GM19035 (cell line): ENCODE results near the gene STK4.

Source experiments
- ATAC-seq: cut with Tn5 transposase; IDR thresholded peaks from one replicate; pipeline ENCODE4 v1.9.1; 2021; ENCODE audit not compliant: unreplicated experiment

The STK4 gene

DNA sequence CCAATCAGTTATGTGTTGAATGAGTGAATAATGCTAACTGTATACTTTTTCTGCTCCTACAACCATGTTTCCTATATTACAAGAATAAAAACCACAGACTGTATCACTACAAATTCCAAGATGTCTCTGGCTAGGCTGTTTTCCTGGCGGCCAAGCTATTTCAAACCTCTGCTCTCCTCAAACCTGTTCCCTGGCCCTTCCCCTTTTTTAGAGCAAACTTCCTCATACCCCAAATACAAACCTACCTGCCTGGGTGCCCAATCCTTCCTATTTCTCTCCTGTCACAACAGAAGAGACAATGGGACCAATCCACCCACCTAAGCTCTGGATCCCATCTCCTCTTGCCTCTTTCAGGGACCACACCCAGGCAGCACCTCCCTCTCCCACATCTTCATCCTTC is 13.6 kb upstream of the STK4 start:
- ATAC-seq: no peak

DNA sequence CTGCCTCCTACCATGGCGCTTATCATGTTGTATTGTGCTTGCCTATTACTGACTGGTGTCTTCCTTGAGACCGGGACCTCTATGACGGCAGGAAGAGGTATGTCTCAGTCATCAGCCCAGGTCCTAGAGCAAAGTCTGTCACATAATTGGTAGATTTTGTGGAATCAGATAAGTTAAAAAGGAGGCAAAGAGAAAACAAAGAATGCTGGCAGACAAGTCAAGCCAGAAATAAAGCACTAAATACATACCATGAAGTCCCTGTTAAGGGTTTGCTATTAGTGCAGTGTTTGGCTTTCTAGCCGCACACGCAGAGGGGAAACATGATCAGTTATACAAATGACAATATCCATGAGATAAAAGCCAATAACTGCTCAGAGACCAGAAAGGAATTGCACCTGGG is 12.1 kb upstream of the STK4 start:
- ATAC-seq: no peak

DNA sequence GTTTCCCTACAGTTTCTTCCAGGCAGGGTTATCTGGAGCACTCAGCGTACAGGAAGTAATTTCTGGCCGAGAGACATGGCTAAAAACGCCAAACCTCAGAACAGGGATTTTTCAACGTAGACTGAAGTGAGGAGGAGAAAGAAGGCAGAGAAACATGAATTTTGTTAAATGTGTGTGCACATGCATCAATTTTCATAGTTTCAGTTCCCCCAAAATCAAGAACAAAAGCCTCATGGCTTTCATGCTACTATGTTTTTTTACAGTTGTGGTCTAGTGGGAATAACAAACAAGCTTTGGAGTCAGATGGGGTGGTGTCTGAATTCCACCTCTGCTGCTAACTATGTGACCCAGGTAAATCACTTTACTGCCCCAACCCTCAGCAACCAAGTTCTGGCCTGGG is 11.0 kb upstream of the STK4 start:
- ATAC-seq: no peak

DNA sequence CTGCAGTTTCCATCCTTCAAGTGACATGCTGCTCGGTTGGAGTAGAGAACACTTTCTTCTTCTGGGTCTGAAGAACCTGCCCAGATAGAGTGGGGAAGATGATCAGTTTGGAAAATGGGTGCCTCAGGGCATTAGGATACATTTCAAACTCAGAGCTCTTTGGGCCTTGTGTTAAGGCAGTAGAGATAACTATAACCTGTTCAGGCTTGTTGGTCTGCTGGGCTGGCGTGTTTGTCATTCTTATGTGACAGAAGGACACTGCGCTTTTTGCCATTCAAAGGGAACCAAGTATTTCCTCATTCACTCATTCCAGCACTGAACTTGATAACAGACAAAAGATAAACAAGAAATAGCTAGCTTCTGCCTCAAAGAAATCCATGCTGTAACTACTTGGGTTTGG is 9.9 kb upstream of the STK4 start:
- no peak for ATAC-seq

DNA sequence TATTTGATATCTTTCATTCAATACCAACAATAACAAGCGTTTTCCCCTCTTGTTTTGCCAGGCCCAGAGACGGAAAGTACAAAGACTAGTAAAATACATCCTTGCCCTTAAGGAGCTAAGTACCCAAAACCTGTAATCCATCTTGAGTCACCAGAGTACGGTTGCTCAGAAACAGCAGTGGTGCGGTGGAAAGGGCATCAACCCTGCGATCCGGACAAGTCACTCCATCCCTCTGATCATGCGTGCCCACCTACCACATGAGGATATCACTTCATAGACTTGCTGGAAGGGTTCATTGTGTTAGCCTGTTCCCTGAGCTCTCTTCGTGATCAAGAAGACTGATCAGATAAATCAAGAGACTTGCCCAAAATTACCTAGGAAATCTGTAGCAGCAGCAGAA is 8.0 kb upstream of the STK4 start:
- ATAC-seq: no peak

DNA sequence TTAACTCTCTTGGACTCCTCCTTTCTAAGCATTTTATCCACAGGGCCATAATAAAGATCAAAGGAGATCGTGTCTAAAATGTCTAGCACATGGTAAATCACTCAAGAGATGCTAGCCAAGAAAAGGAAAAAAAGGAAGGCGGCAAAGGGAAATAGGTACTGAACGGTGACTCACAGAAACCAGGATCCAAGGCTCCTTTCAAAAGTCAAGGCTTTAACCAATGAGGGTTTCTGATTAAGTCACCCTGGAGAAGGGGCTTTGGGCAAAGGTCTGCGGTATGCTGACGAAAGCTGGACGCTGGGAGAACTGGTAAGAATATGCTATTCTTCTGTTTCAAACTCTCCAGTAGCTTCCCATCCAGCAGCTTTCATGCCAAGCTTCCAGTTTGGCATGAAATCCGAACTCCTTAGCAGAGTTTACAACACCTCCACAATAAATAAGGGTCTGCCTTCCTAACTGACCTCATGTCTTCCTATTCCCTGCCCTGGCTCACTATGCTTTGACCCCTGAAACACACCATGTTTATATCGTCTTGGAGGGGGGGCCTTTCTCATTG is 7.2 kb upstream of the STK4 start:
- ATAC-seq: peak; percentile 8

DNA sequence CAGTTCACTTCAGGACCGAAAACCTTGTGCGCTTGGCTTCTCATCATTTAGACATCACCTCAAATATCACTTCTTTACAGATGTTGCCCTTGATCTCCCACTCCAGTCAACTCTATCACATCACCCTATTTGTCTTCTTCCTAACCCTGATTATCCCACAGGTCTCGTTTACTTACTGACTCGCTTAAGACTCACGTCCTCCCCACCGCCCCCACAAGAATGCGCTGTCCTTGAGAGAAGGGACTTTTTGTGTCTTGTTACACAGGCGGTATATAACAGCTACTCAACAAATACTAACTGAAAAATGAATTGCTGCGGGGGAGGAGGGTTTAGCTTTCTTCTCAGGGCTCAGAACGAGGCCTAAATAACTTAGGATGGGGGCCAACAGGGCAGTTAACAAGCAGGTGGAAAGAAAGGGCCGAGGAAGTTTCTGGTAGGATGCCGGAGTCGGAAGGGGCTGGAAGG is 6.6 kb upstream of the STK4 start:
- ATAC-seq: peak; percentile 26

DNA sequence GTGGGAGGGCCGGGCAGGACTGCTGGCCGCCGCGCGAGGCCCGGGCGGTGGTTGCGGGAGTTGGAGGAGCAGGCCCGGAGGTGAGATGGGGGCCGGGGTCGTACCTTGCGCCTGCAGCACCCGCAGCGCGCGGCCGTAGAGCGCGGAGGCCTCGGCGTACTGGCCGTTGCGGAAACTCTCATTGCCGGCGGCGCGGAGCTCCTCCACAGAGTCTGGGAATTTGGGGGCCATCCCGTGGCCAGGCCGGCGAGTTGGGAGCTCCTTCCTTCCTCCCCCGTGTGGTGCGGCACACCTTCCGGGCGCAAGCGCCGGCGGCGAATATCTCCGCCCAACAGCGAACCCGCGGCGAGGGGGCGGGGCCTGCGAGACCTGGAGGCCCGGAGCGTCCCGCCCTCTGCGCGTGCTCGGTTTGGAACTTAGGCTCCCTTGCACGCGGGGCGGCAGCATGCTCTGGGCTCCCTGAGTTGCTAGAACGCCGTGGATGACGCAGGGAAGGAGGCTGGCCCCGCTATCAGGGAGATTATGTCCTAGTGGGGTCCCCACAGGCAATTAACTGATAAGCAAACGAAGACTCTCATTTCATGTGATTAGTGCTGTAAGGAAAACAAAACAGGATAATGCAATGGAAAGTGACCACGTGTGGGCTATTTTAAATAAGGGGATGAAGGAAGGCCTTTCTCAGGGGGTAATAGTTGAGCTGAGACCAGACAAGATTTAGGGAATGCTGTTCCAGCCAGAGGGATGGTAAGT is 6.0 kb upstream of the STK4 start, which contains the start of gene TOMM34:
TSS of gene TOMM34 (minus strand) at position 295 of the 750 bp plus-strand sequence. CDS start at position 231, 64 bp downstream.
- ATAC-seq: peak; percentile 79

DNA sequence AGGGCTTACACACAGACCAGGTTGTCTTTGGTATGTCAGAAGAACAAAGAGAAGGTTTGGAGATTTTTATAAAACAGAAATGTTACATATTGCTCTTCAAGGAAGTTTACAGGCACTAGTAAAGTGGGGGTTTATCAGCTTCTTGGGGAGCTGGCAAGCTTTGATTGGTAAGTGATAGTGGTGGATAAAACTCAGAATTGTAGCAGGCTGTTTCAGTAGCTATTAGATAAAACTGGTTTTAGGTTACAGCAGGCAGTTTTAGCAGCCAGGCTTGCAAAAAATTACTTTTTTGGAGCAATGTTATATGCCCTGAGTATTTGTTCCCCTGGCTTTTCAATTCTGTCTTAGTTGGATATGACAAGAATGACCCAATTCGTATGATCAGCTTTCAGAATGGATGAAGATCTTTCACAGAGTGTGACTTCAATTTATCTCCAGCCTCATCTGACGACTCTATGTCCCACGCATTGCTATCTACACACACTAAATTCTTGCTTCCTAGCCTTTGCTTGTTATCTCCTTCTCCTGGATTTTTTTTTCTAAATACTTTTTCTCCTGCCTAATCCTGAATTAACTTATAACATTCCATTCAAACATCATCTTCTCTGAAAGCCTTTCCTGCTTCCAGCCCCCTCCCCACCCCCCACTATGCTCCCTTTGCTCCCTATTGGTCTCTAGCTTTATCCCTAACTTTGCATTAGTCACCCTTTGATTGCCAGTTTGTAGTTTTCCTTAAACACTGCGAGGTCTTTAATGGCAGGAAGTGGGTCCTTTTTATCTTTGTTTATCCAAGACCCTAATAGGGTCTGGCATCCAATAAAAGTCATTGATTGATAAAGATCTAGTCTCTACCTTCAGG is 5.1 kb upstream of the STK4 start:
- no peak for ATAC-seq

DNA sequence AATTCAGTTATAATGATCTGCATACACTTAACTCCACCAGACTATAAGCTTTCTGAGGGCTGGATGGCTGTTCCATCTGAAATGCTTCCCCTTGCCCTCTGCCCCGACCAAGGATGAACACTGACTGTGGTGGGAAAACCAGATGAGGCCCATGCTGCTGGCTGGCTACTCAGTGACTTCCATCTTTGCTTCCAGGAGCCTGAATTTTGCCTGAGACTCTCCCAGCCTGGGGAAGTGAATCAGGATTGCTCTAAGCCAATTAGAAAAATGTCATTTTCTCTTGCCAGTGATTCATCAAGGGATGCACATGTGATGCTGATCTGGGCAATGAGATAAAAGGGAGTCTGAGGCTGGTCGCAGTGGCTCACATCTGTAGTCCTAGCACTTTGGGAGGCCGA is 4.4 kb upstream of the STK4 start:
- no peak for ATAC-seq

DNA sequence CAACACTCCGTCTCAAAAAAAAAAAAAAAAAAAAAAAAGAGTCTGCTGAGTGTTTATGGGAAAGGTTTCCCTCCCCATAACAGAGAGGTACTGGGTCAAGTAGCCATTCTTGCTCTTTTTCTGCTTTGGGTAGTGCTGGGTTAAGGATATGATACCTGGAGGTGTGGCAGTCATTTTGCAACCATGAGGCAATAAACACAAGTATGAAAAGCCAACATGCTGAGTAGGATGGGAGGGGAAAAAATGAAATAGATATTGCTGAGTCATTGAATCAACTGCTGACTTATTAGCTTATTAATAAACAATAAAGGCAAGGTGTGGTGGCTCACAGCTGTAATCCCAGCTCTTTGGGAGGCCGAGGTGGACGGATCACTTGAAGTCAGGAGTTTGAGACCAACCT is 3.8 kb upstream of the STK4 start:
- ATAC-seq: no peak

DNA sequence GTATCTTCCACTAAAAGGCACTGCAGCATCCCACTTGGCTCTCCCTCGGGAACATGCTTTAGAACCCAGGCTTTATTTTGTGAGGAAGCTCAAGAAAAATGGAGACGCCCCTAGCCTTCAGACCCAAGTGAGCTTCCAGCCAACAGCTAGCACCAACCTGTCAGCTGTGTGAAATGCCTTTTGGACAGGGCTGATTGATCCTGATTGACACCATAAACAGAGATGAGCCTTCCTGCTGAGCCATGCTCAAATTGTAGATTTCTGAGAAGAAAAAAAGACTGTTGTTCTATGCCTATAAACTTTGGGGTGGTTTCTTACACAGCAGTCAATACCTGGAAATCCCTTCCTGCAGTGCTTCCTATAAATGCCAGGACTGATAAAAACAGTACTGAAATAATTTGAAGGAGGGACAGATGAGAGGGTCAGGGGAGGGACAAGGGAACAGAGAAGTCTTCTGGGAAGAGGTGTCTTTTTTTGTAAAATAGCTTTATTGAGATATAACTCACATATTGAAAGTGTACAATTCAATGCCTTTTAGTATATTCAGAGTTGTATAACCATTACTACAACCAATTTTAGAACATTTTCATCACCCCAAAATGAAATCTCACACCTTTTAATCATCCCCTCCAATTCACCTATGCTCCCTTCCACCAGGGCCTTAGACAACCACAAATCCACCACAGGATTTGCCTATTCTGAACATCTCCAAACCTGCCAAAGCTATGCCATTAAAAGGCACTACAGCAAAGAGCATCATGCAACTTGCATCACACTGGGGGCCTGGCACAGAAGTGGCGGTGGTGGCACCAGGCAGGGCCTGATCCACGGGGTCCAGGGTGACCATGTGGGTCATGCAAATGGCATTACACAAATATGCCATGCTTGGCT is 2.7 kb upstream of the STK4 start:
- ATAC-seq: no peak

DNA sequence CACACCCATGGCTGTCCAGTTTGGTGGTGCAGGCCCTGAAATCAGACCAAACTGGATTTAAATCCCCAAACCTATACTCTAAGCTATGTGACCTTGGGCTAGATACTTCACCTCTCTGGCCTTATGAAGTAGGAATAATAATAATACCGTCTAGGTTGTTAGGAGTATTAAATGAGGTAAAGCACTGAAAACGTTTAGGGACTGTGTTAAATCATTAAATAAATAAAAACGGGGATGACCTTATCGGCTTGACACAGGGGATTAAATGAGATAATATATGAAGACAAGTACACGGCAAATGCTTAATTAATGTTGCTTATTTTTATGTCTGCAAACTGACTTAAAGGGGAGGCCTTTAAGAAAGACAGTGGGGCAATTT is 672 bp upstream of the STK4 start:
- no peak for ATAC-seq

DNA sequence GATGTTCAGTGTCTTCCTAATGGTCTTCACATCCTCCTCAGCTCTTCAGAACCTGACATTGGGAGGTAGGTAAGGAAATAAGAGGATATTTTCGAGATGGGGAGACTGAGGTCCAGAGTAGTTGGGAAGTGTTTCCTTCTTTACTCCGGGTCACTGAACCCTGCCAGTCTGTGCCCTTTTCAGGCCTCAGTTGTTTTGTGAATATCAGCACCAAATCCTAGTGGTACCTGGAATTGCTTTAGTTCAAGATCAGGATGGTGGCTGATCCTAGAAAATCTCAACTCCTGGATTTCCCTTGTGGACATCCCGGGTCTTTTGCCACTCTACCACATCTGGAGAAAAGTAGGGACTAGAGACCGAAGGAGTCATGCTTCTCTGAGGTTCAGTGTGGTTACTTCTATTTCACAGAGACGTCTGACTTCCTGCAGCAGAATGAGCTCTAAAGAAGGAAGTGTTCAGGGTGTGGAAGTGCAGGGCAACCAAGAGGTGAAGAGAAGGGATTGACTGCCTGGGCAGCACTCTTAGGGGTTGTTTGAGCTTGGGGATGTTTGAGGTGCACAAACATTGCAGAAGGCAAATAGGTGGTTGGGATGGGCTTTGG is 995 bp downstream of the STK4 start:
- ATAC-seq: no peak

DNA sequence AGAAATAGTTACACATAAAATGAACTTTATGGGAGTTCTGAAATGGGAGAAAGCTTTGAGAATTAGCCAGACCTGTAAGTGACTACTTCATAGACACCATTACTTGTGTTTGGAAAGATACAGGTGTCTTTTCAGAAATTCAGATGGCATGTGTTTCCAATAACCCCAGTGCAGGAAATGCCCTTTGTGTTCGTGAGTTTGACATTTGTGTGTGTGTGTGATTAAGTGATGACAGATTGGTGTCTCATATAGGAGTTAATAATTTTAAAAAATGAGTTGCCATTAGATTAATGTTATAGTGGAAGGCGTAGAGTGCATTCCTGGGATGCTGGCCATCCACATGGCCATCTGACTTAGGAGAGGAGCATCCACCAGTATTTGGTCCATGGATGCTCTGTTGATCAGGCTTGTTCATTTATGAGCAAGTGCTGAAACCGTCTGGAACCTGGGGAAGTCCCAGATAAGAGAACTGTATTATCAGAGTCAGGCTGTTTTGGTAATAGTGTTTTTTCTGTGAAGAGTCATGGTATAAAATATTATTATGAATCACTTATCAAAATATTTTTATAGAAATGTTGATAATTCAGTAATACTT is 3.1 kb downstream of the STK4 start:
- no peak for ATAC-seq

DNA sequence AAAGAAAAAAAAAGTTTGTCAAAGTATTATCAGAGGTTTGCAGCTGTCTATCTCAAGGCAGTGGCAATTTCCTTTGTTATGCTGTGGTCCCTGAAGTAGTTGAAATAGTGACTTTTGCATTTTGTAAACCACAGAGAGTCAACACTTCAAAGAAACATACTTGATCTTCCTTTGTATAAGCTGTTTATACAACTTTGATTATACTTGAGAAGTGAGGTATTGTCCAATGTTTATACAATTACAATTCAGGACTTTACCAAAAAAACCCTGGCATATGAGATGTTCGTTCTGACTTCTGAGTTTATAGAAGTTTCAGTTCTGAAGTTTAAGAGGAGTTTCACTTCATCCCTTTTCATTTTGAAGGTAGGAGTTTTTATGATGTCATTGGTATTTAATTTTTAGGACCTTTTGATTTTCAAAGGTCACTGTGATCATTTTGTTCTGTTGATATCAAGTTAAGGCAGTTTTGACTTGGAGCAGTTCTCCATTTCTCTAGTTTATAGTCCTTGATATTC is 4.0 kb downstream of the STK4 start:
- ATAC-seq: no peak

DNA sequence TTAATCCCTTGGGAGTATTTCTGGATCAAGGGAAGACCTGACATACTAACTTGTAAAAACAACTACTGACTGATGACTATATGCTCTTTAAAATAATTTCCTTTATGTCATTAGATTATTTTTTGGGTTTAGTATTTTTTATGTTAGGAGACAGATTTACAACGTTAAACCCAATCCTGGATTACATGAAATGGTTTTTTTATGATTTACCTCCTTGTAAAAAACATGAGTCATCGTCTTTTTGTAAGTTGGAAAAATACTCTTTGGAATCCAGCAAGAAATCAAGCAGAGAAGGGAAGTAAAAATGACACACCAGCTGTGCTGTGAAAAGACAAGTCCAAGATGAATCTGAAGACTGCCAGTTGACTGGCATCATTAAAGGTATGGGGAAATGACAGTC is 6.7 kb downstream of the STK4 start:
- ATAC-seq: no peak

DNA sequence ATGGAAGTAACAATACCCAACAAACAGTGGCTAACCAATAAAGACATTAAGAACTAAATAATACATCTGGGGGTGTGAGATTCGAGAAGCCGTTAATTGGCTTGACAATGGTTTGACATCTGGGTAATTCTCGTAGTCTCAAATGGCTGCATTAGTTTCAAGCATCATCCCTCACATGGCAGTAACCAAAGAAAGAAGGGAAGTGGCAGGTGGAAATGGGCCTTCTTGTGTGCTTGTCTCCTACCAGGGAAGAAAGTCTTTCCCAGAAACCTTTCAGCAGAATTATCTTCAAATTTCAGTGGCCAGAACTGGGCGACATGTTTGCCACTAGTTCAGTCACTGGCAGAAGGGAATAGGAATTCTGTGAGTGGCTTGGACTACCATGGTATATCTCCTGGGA is 10.4 kb downstream of the STK4 start:
- no peak for ATAC-seq

DNA sequence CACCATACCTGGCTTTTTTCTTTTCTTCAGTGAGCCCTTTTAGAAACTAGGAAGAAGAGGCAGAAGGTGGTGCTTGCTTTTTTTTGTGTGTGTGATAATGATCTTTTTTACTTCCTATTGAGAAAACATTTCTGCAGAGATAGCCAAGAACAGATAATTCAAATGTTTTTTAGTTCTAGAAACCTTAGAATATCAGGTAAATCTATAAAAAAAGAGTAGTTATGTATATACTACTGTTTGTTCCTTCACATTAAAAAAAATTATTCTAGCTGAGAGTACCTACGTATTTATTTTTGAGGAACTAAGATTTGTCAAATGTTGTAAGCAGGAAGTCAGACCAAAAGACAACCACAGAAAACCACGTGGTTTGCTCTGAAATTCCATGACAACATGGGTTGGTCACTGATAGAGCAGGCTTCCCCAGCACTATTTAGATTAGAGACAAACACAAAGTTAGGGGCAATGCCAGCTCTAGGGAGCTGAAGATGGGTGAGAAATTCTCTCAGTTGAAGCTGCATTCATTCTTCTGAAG is 12.8 kb downstream of the STK4 start:
- peak; percentile 89 for ATAC-seq
